Testis (tissue), 3 donors: Measurements from ENCODE around the gene RPAP2. TPM values are rescaled to one million over a fixed set of nuclear protein-coding genes. Genes with fewer than 3 reads are reported as not detected.

Source experiments
- DNase-seq: peaks from one replicate; pipeline ENCODE4 v3.0.0-alpha.2; 2019
- H3K27ac ChIP-seq, 2 donors: fragments of 200-600 bp; sonication (generic); one replicate each; pipeline ENCODE4 v1.5.1; 2019
- H3K27me3 ChIP-seq: fragments of 200-600 bp; sonication (generic); one replicate; pipeline ENCODE4 v1.5.1; 2019
- H3K36me3 ChIP-seq: fragments of 200-600 bp; sonication (generic); one replicate; pipeline ENCODE4 v1.5.1; 2017; ENCODE audit warnings: low read depth; ENCODE audit errors: missing control alignments
- H3K4me1 ChIP-seq: fragments of 200-600 bp; sonication (generic); one replicate; pipeline ENCODE4 v1.5.1; 2019
- H3K4me3 ChIP-seq, 2 donors: fragments of 200-600 bp; sonication (generic); one replicate each; pipeline ENCODE4 v1.5.1; 2017 to 2019
- H3K9me3 ChIP-seq: fragments of 200-600 bp; sonication (generic); one replicate; pipeline ENCODE4 v1.5.1; 2017
- CTCF ChIP-seq, 3 experiments: fragments of 450-650 bp in 2 of 3; fragments of 200-600 bp in 1 of 3; sonication (generic) in 1 of 3; IDR thresholded peaks; one replicate each; pipeline ENCODE4 v1.5.1; 2016 to 2019; ENCODE audit warnings: antibody characterized with exemption in 3 of 3, mild to moderate bottlenecking in 2 of 3, moderate library complexity in 1 of 3
- POLR2A ChIP-seq: fragments of 450-650 bp; IDR thresholded peaks from one replicate; pipeline ENCODE4 v1.6.1; 2017; ENCODE audit warnings: antibody characterized with exemption, mild to moderate bottlenecking, moderate library complexity
- WGBS, 2 donors: methylation state at CpG; one replicate each; pipeline ENCODE4 v1.1.5; 2018; 5-methylcytosine and 5-hydroxymethylcytosine counted together
- intact Hi-C: fragments of 100-400 bp; cut with DNase I; formaldehyde crosslinking; loops from one replicate; pipeline ENCODE4 v1.15.1; 2023; ENCODE audit warnings: low total_unique reads
- polyA plus RNA-seq: library from polyadenylated mRNA; stranded (reverse); fragments of 350-450 nt; fragmentation: Illumina TruSeq; extraction: RNeasy Lipid Tissue Mini Kit (QIAGEN cat#74804); gene quantifications from one replicate; pipeline ENCODE4 v1.2.3, GENCODE V29; 2014; ENCODE audit warnings: low read depth, low replicate concordance; ENCODE audit not compliant: insufficient read depth
- total RNA-seq, 2 donors: library from RNA; depleted of rRNA; stranded (reverse); fragments of >200 nt; gene quantifications; one replicate each; pipeline ENCODE4 v1.2.3, GENCODE V29; 2016

The RPAP2 gene
- total and polyA plus RNA-seq, 3 donors from 2014 or later, result 5.8 to 14.5 (median 6.1) TPM

- intact Hi-C loops, result no loop called here
- Histone ChIP-seq H3K4me3 (peak overlapping the region; percentile 44 to 49), H3K27ac (no peak overlapping the region), H3K27me3 (no peaks in the 10 kb centered on the region), H3K4me1 (peaks cover 3% of the 10 kb centered on the region), H3K9me3 (no peaks in the 10 kb centered on the region), H3K36me3 (no peaks in the 10 kb centered on the region)
- 61 to 71% methylated on average over 27 to 32 of the region's 32 CpGs for WGBS, 2 donors
- peak; percentile 83 for DNase-seq
- no peak for TF ChIP-seq CTCF (IDR thresholded peaks at IDR 0.05)
- TF ChIP-seq POLR2A, result no peak
Measured at GRCh38 chr1:92441697-92442342, 143.0 kb downstream of the RPAP2 start.

GRCh38 chr1:92442351-92442750, 143.5 kb downstream of the RPAP2 start:
- Histone ChIP-seq H3K4me3 (peak overlapping the region; percentile 44 to 49), H3K27ac (no peak overlapping the region), H3K9me3 (no peaks in the 10 kb centered on the region), H3K27me3 (no peaks in the 10 kb centered on the region), H3K4me1 (peaks cover 3% of the 10 kb centered on the region), H3K36me3 (no peaks in the 10 kb centered on the region)
- intact Hi-C loops, result no loop called here
- WGBS, 2 donors, result 54 to 69% methylated on average over 5 of the region's 5 CpGs
- no peak for DNase-seq
- TF ChIP-seq POLR2A (no peak), CTCF (IDR thresholded peaks at IDR 0.05) (no peak)

- intact Hi-C loops, result no loop called here
- Histone ChIP-seq H3K27me3 (no peaks in the 10 kb centered on the region), H3K4me1 (peaks cover 3% of the 10 kb centered on the region), H3K27ac (no peak overlapping the region), H3K9me3 (no peaks in the 10 kb centered on the region), H3K36me3 (no peaks in the 10 kb centered on the region), H3K4me3 (no peak overlapping the region)
- 75 to 77% methylated on average over 3 of the region's 3 CpGs for WGBS, 2 donors
- TF ChIP-seq POLR2A (no peak), CTCF (IDR thresholded peaks at IDR 0.05) (no peak)
- DNase-seq, result no peak
Measured at GRCh38 chr1:92443893-92444292, 145.0 kb downstream of the RPAP2 start.

- peaks cover 3% of the 10 kb centered on the region for H3K4me1 ChIP-seq
- DNase-seq, result no peak
- H3K27me3 ChIP-seq, result no peaks in the 10 kb centered on the region
- intact Hi-C loops, result no loop called here
- H3K36me3 ChIP-seq, result no peaks in the 10 kb centered on the region
- H3K9me3 ChIP-seq, result no peaks in the 10 kb centered on the region
- 62 to 65% methylated on average over 1 of the region's 1 CpG for WGBS, 2 donors
- H3K4me3 ChIP-seq, result no peak overlapping the region
- H3K27ac ChIP-seq, result no peak overlapping the region
- no peak for TF ChIP-seq POLR2A
Measured at GRCh38 chr1:92444351-92444750, 145.5 kb downstream of the RPAP2 start.

GRCh38 chr1:92445865-92446264, 147.0 kb downstream of the RPAP2 start:
- DNase-seq, result no peak
- no peak overlapping the region for H3K4me3 ChIP-seq
- no peak overlapping the region for H3K27ac ChIP-seq
- H3K4me1 ChIP-seq, result peaks cover 3% of the 10 kb centered on the region
- TF ChIP-seq POLR2A, result no peak
- TF ChIP-seq CTCF (IDR thresholded peaks at IDR 0.05), result no peak
- H3K27me3 ChIP-seq, result no peaks in the 10 kb centered on the region
- H3K36me3 ChIP-seq, result no peaks in the 10 kb centered on the region
- no peaks in the 10 kb centered on the region for H3K9me3 ChIP-seq
- intact Hi-C loops, result no loop called here
- 88 to 97% methylated on average over 2 of the region's 2 CpGs for WGBS, 2 donors
